Anterior cingulate cortex (tissue), 58 donors: ENCODE measurements around the gene GCDH.
"Not testable (repeated sequence)": the region's sequence is repeated elsewhere in the genome, so short reads cannot be mapped to it uniquely, and the experiment has no call there.

Source experiments
- DNase-seq, 58 donors: peaks; one replicate each; lab custom pipeline; 2025; lab: John Stamatoyannopoulos, UW

The GCDH gene

DNA sequence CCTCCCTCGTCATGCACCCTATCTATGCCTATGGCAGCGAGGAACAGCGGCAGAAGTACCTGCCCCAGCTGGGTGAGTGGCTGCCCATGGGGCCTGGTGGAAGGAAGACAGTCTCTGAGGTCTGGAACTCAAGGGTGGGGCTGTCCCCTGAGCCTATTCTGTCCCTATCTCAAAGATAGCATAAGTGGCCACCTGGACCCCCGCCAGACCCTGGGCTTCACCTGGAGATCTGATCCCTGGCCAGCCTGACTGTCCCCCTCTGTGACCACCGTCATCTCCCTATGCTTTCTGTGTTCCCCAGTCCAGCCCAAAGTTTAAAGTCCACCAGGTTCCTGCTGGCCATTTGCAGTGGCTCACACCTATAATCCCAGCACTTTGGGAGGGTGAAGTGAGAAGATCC is 2.6 kb downstream of the GCDH start:
- no peak for DNase-seq

DNA sequence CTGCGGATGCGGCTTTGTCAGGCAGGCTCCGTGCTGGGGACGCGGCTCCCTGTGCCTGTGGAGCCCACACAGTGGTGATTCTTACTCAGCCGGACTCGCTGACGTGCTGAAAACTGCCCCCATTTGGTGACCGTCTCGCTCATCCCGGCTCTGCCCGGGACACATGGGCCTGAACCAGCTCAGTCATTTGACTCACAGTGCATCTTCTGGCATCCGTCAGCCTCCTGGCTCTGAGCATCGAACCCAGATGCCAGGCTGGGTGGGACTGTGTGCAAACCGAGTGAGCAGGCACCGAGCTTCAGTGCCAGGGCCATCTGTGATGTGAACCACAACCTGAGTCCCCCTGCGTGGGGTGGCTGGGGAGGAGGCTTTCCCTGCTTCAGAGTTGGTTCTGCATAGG is 5.5 kb downstream of the GCDH start:
- peak in 3 of 58 donors; percentile 11 to 46 (median 15) for DNase-seq

DNA sequence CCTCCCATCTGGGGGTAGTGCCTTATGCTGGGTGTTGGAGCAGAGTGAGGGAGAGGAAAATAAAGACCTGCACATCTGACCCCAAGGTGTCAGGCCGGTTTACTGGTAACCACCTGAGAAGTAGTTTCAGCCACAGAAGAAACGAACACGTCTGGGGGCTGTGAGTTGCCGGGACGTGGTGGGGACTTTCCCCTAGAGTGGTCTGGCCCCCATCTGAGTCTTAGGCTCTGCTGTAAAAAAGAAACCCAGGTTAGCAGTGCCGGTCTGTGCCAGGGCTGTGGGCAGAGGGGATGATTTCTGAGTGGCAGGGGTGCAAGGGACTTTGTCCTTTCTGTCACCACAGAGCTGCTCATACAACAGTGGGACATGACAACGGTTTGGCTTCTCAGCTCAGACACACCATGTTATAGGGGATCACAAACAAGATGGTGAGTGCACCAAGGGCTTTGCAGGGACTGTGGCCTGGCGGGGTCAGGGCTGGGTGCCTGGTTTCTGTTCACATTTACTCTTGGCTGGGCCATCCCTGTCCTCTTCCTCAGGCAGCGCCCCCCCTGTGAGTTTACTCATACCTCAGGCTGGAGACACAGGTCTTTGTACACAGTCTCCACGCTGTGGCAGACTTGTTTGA is 9.0 kb downstream of the GCDH start:
- no peak for DNase-seq

DNA sequence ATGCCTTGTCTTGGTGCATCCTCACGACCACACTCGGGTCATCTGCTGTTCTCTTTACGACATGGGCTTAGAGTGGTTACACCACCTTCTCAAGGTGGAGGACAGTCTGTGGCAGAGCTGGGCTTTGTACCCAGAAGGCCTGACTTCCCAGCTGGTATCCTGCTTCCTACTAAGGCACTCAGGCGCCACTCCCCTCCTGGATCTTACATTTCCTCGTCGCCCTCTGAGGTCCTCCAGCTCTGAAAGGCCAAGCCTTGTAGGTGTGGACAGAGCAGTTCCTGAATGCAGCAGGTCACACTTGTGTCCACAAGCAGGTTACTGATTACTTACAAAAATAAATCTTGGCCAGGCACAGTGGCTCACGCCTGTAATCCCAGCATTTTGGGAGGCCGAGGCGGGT is 16.2 kb downstream of the GCDH start:
- no peak for DNase-seq

DNA sequence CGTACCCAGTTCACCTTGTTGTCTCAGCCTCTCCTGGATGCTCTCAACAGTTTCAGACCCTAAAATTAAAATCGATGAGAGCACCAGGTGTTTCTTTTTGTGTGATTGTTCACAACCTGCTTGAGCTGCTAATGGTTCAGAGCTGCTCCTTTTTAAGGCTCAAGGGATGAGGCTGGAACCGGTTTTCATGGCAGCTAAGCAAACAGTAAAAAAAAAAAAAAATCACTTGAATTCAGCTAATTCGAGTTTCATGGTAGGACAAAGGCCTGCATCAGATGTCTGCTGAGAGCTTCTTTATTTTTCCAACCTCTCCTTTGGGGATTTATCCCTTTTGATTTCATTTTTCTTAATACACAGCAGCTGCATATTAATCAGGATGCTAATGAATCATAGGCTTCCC is 21.6 kb downstream of the GCDH start:
- DNase-seq = peak in 1 of 58 donors; percentile 64

DNA sequence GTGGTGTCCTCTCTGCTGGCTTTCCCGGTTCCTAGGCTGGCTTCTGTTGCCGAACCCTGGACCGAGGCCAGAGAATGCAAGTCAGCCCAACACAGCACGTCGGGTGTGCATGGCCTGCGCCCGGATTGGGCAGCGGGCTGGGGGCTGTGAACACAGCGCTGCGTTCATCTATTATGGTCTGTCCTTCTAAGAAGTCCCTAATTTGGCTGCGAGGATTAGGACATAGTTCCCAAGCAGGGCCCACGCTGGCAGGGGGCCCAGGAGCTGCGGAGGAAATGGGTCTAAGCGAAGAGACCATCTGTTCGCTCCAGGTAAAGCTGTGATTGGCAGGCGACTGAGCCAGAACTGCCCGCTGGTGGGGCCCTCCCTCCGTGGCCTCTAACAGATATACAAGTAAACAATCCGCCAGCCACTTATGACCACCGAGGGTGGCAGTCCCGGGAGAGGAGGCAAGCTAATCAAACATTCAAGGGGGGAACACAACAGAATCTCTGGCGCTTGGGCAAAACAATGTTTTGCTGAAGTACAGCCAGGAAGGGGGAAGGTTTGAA is 22.1 kb downstream of the GCDH start:
- peak; percentile 12 to 94 (median 80) for DNase-seq

DNA sequence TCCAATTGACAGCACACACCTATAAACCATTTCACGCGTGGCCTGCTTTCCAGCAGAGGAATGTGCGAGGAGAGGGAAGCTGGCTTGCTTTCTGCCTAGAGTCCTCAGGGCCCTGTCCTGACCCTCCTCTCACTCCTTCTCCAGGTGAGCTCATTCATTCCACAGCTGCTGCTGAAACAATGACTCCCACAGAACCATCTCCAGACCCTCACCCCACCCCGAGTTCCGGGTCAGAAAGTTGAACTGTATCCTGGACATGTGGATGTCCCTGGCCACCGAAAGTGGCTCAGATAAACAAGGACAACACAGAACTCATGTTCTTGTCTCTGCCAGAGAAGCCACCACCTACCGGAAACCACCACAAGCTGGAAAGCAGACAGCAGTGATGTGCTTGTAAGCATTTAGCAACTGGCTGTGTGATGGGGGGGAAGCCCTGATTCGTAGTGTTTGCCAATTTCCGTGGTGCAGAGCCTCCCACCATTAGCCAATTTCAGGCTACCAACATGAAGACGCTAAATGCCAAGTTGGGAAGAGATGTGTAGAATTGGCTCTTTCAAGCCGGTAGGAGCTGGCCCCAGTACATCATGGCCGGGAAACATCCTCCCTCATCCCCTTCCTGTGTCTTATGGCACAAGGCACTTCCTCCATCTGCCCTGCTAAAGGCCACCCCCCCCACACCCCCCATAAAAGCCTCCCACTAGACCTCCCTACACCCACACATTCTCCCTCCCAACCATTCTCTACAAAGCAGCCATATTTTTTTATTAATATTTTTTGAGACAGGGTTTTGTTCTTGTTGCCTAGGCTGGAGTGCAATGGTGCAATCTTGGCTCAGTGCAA is 23.1 kb downstream of the GCDH start:
- DNase-seq = peak in 21 of 58 donors; percentile 6 to 46 (median 23)

DNA sequence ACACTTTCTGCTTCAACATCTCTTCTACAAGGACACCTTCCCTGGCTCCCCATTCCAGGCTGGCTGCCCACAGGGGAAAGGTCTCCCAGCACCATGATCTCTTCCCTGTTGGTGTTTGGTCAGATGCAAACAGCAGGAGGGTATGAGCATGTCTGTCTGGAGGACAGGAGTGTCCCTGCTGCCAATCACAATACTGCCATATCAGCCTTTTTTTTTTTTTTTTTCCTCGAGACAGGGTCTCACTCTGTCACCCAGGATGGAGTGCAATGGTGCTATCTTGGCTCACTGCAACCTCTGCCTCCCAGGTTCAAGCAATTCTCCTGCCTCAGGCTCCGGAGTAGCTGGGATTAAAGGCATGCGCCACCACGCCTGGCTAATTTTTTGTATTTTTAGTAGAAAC is 24.9 kb downstream of the GCDH start:
- not testable (repeated sequence) for DNase-seq

DNA sequence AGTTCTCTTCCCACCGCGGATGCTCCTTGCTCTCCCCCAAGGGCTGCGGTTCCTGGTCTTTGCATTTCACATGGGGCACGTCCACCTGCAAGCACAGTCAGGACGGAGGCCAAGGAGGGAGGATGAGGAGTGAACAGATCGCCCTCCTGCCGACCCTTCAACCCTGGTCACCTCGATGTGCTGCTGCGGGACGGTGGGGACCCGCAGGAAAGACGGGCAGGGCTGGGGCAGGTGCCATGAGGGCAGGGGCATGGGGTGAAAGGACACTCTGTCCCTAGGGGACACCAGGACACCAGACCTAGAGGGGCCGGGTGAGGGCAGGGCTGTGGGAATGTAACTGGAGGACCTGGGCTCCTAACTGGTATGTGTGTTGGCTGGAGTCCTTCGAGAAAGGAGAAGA is 27.3 kb downstream of the GCDH start:
- no peak for DNase-seq

DNA sequence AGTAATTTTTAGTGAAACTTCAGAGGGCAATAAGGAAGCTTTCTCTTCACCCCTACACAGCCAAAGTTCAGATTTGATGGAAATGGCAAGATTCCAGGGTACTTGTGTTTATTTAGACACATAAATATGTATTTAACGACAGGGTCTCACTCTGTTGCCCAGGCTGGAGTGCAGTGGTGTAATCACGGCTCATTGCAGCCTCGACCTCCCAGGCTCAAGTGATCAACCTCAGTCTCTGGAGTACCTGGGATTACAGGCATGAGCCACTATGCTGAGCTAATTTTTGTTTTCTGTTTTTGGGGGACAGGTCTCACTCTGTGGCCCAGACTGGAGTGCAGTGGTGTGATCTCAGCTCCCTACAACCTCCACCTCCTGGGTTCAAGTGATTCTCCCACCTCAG is 30.1 kb downstream of the GCDH start:
- DNase-seq = no peak

DNA sequence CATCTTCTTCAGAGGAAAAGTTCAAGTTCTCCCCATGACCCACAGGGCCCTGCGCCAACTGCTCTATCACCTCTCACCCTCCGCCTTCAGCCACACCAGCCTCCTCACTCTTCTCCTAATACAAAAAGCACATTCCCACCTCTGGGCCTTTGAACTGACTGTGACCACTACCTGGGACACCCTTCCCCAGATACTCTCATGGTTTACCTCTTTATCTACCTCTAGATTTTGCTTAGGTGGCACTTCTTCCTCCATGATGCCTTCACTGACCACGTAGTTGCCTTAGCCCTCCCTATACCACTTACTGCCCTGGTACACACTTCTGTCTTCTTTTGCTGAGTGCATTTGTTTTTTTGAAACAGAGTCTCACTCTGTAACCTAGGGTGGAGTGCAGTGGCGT is 32.0 kb downstream of the GCDH start:
- DNase-seq = no peak

DNA sequence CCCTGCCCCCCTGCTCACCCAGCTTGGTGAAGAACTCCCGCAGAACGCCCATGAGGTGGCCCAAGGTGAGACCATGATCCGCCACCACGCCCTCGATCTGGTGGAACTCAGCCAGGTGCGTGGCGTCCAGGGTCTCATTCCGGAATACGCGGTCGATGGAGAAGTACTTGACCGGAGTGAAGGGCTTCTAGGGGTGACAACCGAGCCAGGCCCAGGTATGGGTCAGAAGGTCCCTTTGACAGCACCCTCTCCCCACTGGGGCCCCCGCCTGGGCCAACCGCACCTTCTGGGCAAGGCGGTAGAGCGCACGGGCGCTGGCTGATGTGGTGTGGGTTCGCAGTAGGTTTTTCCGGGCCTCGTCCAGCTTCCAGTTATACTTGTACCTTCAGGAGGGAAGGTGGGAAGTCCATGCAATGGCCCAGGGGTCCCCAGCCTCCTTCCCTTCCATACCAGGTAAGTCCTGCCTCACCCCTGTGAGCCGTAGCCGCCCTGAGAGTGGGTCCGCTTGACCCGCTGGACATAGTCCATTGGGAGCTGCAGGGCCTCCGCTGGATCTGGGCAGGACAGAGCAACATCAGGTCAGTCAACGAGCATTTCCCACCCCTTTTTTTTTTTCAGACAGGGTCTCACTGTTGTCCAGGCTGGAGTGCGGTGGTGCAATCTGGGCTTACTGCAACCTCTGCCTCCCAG is 33.8 kb downstream of the GCDH start:
- no peak for DNase-seq

DNA sequence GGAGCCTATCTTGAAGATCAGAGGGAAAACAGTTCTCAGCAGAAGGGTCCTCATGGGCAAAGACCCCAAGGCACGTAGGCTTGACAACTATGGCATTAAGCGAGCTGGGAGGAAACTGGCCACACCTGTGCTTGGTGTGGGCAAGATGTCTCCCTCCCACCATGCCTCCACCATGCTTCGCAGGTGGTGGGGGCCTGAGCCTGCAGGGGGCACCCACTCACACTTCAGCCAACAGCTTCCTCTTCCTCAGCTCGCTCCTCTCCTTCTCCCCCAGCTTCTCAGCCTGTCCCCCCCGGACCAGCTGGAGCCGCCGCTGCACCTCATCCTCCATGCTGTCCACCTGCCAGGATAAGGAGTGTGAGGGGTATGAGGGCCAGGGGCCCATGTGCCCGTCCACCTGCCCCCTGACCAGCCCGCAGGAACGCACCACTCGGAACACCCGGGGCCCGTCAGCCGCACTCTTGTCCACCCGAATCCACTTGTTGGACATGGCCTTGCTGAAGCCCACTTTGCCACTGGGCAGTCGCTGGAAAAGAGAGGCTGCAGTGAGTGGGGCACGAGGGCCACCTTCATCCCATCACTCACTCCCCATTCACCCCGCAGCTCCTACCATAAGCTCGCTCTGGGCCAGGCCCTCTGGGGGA is 39.2 kb downstream of the GCDH start:
- no peak for DNase-seq

DNA sequence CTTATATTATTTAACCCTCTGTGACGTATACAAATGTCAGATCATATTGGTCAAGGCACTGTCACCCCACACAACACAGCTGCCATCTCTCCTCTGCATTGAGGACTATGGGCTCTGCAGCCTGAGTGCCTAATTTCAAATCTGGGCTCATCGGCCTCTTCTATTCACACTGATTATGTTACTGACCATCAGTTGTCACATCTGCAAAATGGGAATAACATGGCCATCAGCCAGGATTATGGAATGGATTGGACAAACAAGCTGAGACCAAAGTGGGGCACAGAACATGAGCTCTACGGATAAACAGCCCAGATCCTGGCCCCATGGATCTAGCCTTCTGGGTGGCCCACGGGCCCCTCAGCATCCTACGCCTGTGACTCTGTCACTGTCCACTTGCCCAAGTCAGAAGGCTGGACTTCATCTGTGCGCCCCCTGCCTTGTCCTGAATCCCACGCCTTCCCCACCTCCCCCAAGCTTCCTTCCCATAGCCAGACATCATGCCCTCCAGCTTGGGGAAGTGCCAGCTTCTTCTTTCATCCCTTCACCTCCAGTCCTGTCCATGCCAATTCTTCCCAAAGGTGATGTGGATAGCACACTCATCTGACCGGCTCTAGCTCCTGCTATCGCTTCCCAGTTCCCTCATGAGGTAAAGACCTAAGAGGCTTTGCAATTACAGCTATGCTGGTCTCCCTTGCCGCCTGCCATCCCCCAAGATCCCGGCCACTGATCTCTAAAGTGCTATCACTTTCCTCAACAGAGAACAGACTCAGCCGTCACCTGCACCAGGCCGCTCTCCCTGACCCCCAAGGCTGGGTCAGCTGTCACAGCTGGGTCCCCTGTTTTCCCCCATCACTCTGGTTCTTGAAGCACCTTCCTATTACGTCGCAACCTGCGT is 41.7 kb downstream of the GCDH start:
- peak in 1 of 58 donors; percentile 8 for DNase-seq

DNA sequence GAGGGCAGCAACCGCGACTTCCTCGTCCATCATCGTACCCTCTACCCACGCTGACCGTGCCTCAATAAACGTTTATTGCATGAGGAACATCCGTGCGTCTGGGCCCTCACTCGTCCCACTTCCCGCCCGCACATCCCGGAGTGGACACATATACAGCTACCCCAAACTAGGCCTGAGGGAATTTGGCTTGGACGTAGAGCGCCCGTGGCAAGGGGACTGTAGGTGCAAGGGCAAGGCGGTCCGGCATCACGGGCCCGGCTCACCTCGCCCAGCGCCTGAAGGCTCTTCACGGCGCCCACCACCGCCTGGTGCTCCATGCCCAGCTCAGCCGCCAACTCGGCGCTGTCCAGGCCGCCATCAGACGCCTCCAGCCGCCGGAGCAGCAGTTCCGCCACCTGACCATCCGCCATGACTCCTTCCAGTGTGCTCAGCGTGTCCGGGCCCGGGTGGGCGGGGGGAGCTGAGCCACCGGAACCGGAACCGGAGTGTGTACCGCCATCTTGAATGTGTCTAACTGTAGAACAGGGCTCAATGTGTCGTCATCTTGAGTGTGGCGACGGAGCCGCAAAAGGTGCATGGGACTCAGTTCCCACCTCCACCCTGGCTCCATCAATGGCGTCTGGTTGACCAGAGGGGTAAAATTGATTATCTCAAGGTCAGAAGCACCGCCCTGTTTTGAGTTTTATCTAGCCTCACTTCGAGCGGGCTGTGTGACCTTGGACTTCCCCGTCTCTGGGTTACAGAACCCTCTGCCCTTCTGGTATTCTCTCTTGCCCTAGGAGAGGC is 42.5 kb downstream of the GCDH start, which contains the start of gene FARSA:
Gene FARSA, minus strand, starts transcription at position 425 of the 786 bp plus-strand sequence. Its CDS starts 15 bp downstream, at position 410.
- peak; percentile 65 to 97 (median 92) for DNase-seq

DNA sequence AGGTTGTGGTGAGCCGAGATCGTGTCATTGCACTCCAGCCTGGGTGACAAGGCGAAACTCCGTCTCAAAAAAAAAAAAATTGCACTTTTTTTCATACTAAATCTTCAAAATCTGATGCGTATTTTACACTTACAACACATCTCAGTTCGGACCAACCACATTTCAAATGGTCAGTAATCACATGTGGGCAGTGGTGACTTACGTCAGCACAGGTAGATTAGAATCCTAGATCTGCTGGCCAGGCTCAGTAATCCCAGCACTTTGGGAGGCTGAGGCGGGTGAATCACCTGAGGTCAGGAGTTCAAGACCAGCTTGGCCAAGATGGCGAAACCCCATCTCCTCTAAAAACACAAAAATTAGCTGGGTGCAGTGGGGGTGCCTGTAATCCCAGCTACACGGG is 44.1 kb downstream of the GCDH start:
- DNase-seq = no peak

DNA sequence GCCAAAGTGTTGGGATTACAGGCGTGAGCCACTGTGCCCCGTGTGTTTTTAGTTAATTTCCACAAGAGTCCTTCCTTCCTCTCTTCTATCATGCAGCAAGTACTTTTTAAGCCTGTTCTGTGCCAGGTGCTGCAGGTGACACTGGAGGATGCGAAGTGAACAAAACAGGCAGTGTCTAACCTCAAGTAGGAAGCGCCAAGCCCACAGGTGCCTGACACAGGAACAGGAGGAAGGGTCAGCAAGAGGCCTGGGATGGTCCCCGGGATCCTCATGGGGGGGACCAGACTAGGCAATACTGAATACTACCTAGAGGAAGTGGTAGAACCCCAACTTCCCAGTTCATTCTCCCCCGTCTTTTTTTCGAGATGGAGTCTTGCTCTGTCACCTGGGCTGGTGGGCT is 45.6 kb downstream of the GCDH start:
- DNase-seq = no peak

DNA sequence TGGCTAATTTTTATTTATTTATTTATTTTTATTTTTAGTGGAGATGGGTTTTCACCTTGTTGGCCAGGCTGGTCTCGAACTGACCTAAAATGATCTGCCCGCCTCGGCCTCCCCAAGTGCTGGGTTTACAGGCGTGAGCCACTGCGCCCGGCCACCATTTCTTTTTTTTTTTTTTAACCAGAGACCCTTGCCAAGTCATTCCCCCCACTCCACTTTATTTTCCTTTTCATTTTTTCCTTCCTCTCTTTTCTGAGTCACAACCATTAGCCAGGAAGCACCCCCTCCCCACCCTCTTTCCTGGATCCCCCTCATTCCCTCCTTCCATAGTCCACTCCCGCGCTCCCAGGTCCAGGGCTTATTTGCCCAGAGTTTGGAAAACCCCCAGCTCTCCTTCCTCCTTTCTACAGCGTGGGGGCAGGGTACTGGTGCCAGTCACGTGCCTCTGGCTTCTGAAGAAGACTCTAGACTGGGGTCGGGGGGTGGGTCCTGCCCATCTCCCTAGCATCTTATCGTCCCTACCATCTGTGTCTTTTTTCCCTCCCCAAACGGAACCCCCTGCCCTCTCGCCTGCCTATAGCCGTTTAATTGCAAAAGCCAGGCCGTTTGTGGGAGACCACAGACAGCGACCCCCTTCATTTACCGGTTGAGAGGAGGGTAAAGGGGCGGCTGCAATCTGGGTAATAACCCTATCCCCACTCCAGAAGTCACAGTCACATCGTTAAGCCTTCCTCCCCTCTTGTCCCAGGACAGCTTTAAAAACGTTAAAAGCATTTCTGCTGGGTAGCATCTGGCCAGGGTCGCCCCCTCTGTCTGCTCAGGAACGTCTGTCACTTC is 46.4 kb downstream of the GCDH start:
- DNase-seq = peak in 6 of 58 donors; percentile 23 to 41 (median 30)
